GM19238 (cell line): ENCODE data around the gene BRD3.
"Not testable (repeated sequence)": the region's sequence is repeated elsewhere in the genome, so short reads cannot be mapped to it uniquely, and the experiment has no call there.

Experiments used
- DNase-seq: peaks from one replicate; pipeline ENCODE4 v3.0.0; 2011; ENCODE audit warnings: low spot score; ENCODE audit not compliant: insufficient read length

Gene BRD3

DNA sequence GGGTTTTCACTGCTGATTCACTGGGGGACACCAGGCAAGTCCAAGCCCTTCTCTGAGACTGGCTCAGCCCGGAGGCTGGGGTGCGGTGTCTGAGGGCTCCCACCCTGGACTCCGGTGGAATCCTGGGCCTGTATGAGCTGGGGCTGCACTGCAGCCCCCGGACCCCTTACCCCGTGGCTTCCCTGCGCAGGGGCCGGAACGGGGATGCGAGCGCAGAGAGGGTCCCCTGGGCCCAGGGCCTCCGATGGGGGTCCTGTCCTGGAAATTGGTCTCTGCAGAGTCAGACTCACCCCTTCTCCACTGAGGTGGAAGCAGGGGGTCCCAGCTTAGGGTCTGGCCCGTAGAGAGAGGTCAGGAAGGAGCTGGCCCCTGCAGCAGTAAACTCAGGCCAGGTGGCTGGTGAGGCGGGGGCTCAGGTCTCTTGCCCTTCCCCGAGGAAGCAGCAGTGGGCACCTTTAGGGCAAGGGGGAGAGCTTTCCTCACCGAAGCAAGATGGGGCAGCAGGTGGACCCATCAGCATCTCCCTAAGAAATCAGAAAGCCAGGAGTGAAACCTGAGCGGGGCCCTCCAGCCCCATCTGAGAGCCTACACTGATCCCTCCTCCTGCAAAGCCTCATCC lies 74.1 kb downstream of the BRD3 start:
- DNase-seq: no peak

DNA sequence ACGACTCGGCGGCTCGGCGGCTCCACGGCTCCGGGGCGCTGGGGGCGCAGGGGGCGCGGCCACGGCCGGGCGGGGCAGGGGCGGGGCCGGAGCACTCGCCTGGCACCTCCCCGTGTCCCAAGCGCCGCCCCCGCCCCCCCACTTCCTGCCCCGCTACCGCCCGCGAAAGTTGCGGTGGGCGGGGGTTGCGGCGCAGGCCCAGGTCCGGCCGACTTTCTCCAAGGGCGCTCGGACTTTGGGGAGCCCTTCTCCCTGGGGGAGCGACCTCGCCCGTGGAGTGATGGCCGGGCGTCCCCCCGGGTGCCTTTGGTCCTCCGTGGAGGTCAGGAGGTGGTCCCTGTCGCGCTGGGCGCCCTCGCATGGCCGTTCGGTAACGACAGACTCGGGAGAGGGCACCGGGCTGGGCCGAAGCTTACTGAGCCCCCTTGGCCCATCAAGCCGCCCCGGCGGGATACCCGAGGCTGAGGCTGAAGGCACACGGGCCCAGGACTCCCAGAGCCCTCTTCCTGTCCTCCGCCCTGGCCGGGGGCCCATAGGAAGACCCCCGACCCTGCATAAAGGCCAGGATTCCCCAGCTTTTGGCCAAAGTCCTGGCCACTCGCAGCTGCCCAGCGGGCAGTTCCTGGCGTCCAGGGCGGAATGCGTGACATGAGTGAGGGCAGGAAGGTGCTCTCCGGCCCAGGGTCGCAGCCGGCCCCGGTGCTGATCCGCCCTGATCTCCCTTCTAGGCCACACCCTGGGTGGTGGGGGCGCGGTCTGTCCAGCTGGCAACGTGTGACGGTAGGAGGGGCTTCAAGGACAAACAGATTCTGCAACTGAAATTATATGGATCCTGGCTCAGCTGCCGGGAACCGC lies 74.8 kb downstream of the BRD3 start:
- DNase-seq: peak; percentile 81

DNA sequence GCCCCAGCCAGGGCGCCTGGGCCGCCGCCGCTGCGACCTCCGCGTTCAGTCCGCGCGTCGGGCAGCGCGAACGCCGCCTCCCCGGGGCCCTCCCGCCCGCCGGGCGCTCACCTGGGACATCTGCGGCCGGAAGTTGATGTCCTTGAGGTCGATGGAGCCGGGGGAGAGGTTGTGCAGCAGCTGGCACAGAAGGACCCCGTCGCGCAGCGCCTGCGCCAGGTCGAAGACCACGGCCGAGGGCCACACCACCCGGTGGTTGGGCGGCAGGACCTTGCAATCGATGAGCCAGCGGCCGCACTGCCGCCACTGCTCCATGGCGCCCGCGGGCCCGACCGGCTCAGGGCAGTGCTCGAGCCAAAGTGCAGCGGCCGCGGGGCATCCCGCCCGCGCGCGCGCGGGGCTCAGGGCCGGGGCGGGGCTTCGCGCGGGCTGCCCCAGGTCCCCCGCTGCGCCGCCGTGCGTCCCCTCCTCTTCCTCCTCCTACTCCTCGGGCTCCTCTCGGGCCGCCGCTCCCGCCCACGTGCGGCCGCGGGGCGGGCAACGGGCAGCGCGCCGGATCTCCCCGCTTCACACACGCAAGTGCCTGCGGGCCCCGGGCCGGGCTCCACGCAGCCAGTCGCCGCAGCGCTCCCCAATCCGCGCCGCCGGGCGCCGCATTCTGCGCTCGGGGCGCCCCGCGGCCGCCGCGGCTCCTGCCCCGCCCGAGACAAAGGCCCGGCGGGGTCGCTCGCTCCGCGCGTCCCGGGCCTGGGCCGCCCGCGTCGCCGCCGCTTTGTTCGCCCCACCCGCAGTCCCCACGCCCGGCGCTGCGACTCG lies 75.7 kb downstream of the BRD3 start, which contains the start of gene VAV2:
Gene VAV2 (minus strand): TSS at position 361 of the 816 bp plus-strand sequence. CDS start 46 bp downstream, at position 315.
- DNase-seq: peak; percentile 75

DNA sequence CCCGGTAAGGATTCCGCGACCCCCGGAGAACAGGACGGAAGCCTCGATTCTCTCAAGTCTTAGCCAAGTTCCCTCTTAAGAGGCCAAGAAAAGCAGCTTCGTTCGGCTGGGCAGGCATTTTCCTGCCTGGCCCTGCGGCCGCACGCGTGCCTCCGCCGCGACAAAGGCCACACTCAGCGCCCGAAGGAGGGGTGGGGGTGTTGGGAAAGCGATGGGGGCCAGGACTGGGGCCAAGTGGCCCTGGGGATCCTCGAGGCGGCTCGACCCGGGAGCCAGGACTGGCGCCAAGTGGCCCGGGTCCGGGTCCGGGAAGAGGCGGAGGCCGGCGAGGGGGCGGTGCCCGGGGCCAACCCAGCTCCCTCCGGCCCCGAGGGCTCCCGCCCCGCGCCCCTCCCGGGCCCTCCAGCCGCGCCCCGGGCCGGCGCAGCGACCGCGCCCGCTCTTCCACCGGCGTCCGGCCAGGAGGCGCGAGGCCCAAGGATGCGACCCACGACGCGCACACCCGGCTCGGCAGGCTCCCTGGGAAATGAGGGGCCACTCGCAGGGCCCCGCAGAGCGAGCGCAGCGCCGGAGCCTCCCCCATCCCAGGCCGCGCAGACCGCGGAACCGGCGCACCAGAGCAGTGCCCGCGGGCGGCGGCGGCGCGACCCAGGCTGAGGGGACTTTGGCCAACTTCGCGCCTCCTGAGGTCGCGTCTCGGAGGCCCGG lies 76.5 kb downstream of the BRD3 start:
- no peak for DNase-seq

DNA sequence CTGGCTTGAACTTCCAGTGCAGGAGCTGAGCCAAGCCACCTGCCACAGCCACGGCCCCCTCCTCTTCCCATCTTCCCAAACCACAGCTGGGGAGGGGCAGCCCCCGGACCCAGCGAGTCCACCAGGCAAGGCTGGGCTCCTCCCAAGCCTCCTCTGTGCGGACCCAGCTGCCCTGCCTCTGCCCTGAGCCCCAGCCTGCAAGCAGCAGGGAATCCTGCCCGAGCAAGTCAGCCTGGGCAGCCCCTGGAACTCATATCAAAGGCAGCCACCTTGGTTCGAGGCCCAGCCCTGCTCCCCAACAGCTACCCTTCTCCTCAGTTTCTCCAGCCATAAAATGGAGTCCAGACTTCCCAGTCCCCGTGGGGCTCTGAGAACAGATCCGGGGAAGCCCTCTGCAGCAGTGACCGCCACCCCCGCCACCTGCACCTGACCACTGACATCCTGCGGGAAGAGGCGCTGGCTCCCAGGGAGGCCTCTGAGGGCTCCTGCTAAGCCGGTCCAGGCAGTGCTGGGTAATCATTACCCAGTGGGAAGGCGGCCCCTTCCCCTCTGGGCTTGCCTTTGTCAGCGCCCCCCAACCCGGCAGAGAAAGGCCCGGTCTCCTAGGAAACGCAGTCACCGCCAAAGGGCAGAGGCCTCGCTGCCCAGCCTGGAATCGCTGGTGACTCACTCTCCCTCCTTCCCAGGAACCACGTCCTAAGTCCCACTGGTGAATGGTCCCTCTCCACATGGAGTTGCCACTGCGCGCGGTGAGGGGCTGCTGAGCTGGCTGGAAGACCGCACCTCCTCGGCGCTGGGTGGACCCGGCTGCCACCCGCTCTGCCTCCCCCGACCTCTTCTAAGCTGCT lies 77.2 kb downstream of the BRD3 start:
- DNase-seq: no peak

DNA sequence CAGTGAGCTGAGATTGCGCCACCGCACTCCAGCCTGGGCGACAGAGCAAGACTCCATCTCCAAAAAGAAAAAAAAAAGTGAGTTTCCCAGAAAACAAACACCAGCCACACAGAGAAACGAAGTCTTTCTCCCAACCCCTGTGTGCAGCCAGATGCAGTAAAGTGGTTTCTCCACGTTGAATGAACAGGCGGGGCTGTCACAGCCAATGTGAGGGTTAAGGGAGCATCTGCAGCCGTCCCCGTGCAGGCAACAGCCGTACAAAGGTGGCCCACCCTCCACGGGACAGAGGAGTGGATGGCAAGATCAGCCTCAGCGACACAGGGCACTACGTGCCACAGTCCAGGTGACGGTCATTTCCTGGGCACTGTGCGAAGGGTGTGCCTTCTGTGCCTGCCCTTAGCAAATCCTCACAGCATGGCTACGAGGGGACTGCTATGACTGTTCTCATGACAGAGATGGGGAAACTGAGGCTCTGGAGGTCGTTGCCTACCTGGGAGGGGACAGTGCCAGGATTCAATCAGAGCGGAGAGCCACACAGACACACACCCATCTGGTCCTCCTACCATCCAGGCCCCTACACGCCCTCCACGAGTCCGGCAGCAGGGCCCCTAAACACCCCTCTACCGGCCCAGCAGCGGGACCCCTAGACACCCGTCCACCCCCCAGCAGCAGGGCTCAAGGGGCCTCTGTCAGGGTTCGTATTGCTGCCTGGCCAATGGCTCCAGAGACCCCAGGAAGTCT lies 78.0 kb downstream of the BRD3 start:
- no peak for DNase-seq

DNA sequence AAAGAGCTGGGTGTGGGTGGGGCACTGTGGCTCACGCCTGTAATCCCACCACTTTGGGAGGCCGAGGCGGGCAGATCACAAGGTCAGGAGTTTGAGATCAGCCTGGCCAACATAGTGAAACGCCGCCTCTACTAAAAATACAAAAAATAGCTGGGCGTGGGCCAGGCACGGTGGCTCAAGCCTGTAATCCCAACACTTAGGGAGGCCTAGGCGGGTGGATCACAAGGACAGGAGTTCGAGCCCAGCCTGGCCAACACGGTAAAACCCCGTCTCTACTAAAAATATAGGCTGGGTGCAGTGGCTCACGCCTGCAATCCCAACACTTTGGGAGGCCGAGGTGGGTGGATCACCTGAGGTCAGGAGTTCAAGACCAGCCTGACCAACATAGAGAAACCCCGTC lies 79.1 kb downstream of the BRD3 start:
- DNase-seq: not testable (repeated sequence)

DNA sequence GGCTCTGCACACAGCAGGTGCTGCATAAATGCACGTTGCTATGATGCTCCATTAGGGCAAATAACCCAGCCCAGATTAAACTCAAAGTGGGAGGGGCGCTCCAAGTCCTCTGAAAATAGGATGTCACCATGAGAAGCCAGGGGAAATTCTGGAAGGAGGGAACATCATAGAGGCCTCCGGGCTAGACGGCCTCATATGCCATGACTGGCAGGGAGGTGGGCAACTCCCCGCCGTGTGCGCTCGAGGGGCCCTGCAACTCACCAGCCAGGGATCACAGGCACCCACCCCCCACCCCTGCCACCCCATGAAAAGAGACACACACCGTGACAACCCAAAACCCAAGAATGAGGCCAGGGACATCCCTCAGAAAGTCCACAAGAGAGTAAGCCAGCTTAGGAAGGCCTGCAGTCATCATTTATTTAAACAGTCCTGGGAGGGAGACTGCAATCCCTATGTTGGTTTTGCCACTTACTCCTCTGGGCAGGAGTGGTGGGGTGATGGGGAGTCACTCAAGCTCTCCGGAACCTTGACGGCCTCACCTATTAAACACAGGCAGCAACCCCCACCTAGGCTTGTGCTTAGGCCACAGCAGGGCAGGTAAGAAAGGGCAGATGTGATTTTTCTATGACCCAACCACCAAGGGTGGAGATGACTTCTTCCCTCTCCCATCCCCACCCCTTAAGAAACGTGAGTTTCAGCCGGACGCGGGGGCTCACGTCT lies 79.7 kb downstream of the BRD3 start:
- no peak for DNase-seq

DNA sequence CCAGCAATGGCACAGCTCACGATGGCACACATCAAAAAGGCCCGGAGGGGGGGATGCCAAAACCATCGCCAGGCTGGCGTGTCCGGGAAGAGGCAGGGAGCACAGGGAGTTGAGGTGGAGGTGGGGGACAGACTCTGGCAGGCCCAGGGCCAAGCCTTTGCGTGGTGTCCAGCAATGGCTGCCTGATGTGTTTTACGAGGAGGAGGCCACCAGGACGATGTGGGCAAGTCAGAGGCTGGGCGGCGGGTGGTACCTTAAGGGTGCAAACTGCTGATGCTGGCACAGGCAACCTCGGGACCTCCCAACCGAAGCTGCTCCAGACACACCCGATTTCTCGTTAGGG lies 80.4 kb downstream of the BRD3 start:
- DNase-seq: no peak

DNA sequence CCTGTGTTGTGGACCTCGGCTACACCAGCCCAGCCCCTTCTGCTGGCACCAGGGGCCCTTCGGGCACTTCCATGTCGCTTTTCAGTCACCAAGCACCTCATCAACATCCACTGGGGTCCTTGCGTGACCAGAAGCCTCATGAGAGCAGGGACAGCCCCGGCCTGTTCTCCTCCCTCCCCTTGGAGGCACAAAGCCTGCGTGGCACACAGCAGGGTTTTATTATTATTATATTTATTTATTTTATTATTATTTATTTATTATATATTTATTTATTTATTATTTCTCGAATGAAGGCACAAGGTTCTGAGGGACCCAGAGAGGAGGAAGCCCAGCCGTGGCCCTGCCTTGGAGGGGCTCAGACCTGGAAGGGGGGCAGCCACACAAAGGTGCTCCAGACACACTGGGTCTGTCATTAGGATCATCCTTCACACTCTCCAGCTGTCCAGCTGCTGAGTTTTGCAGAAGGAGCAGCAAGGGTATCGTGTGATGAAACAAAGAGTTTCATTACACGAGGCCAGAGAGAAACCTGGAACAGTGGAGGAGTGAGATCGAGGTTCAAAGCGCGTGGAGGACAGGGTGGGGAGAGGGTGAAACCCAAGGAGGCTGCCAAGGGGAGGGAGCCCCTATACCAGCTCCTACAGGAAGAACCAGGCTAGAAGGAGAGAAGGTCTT lies 80.9 kb downstream of the BRD3 start:
- DNase-seq: no peak

DNA sequence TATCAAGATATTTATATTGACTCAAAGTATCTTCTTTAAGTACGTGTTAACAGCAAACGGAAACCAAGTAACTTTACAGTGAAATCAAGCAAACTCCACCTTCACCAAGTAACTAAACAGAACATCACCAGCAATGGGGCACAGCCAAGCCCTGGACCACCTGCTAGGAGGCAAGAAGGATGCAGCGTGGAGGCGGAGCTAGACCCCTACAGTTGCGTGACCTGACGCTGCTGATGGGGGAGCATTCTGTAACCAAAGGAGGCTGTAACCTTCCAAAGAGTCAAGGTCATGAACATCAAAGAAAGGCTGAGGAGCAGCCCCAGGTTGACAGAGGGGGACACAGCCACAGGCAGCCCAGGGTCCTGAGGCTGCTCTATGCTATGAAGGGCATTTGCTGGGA lies 81.8 kb downstream of the BRD3 start:
- DNase-seq: no peak

DNA sequence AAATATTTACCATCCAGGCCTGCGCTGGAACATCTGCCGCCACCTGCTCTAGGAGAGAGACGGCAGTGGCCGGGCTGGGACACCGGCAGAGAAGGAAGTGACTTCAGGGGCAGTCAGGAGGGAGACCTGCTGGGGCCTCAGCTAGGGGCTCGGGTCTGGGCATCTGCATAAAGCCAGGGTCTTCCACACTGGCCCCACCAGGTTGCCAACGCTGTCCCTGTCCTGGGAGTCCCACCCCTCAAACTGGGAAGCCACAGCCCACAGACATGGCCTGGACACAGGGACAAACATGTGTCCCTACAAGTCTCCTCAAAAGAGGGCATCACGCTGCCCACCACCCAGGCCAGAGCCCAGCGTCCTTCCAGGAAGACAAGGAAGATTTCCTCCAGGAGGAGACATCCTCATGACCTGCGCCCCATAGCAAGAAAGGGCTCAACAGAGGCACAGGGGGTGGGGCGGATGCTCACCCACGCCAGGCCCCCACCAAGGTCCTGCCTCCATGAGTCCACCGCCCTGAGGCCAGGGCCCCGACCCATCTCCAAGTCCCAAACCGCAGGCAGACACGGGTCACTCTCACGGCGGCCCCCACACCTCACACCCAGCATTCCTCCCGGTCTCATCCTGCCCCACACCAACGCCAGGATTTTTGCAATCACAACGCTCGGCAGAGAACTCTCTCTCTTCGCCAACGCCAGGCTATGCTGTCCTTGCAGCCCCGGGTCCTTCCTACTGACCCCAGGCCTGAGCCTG lies 84.7 kb downstream of the BRD3 start:
- DNase-seq: no peak

DNA sequence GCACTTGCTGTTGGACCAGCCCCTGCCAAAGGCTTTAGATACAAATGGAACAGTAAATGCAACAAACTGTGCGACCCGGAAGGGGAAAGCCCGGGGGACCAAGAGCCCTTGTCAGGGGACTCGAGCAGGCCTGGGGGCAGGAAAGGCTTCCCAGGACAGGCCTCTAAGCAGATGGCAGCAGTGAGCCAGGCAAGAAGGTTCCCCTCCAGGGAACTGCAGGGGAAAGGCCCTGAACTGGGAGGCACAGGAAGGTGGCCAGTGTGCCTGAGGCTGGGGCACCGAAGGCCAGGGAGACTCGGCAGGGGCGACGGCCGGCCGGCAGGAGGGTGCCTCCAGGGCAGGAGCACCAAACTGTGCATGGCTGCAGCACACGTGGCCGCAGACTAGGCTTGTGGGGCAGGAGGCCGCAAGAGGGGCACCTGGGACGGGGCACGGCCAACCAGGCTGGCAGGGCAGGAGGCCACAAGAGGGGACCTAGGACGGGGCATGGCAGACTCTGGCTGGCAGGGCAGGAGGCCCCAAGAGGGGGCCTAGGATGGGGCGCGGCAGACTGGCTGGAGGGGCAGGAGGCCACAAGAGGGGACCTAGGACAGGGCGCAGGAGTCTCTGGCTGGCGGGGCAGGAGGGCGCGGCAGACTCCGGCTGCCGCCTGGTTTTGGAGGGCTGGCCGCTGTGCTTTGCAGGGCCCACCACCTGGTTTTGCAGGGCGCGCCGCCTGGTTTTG lies 85.7 kb downstream of the BRD3 start:
- DNase-seq: no peak

DNA sequence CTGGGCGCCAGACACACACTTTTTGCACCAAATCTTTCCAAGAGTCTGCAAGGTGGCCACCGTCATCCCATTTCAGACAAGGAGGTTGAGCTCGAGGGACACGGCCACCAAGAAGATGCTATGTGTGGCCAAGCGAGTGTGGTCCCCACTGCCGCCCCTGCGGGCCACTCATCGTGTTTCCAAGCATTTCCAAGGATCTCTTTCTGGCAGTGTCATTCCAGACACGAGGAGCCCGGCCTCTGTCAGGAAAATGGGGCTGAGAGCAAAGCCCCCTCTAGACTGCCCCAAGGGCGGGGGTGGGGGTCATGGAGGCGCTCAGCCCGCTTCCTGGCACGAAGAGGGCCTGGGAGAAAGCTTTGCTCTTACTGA lies 86.3 kb downstream of the BRD3 start:
- no peak for DNase-seq

DNA sequence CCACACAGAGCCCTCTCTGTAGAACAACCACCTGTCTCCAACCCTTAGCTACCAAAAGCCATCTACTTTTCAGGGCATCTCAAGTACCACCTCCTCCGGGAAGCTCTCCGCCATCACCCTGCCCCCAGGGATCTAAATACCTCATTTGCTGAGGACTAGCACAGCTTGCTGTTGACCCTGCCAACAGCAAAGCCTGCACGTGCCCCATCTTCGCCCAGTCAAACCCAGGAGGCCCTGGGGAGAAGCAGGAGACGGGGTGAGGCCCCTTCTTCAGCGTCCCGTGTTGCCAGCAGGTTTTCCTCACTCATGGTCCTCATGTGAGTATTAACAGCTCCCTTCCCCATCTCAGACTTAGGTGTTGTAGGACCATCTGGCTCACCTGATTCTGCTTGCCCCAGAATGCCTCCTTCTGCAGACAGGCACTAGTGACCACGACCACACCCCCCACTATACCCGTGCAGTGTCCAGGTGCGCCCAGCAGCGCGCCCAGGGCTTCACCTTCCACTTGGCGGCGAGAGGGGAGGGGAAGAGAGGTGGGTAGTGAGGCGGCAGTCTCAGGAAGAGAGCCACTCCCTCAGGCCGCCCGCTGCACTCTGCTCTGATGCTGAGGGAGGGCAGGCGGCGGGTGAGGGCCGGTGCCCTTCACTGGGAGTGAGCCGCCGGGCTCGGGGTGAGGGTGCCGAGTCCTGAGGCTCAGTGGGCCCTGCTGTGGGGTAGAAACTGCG lies 86.8 kb downstream of the BRD3 start:
- no peak for DNase-seq
